ENCODE measurements around the gene EYA3. TPM values are rescaled to one million over a fixed set of nuclear protein-coding genes. Genes with fewer than 3 reads are reported as not detected.
A peak's percentile ranks its signal among the peaks of the same experiment; 100 is the strongest.

The EYA3 gene
- total and polyA plus RNA-seq, 10 of the 15 experiments (the other 5 are each of a cell fraction or from before 2014, with no cell fraction given) = 13.0 to 46.6 (median 23.4) TPM

DNA sequence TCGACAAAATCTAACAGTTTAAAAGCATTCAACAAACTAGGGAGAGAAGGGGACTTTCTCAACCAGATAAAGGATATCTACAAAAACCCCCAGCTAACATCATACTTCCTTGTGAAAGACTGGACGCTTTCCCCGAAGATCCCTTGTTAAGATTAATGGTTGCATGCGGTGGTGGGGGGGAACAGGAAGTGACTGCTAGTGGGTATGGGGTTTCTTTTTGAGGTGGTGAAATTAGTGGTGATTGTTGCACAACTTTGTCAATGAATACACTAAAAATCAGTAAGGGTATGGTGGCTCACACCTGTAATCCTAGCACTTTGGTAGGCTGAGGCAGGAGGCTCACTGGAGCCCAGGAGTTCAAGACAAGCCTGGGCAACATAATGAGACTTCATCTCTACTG lies 26.9 kb upstream of the EYA3 start:
- SMC1A ChIA-PET (ENCODE audit: uncharacterized antibody, unreplicated experiment) = interaction anchor here (0.7 to 4.6 kb wide), 13 partner anchors 11 to 884 kb away, joined by 3 to 43 read pairs (median 6); partner anchors contain the start of gene EYA3
- DNase-seq (ENCODE audit: low read depth, low spot score) (peak; percentile 66), ATAC-seq (peak; percentile 67), FAIRE-seq (peak; percentile 86)
- BruUV-seq (replicated peaks) = no TSS peak
- POLR2A ChIA-PET = interaction anchor here (0.5 to 2.6 kb wide), 10 partner anchors 17 to 228 kb away, joined by 3 to 10 read pairs (median 6); no protein-coding TSS in a partner anchor
- Histone ChIP-seq H3K4me2 (ENCODE audit: control insufficient read depth, insufficient read depth) (peak overlapping the region; percentile 47; the same call in 1 of the 2 replicates), H3K4me3 (no peak overlapping the region), H2AFZ (ENCODE audit: control insufficient read depth, low read depth, low read length) (peak overlapping the region; percentile 62), H3K27ac (ENCODE audit: control insufficient read depth, insufficient read depth) (peak overlapping the region; percentile 46; the same call in 1 of the 2 replicates), H3K27me3 (replicated peaks in 1 of 2; ENCODE audit: control insufficient read depth in 2 of 2, insufficient read depth in 2 of 2, low read length in 1 of 2) (no peaks in the 10 kb centered on the region), H3K9me3 (replicated peaks; ENCODE audit: control insufficient read depth, insufficient read depth, low read length) (no peaks in the 10 kb centered on the region), H3K9ac (ENCODE audit: control insufficient read depth, insufficient read depth, low read length) (no peak overlapping the region), H4K20me1 (ENCODE audit: control insufficient read depth, insufficient read depth) (no peaks in the 10 kb centered on the region), H3K79me2 (ENCODE audit: control insufficient read depth, insufficient read depth, low read length) (no peaks in the 10 kb centered on the region), H3K4me1 (ENCODE audit: control insufficient read depth, insufficient read depth, low read length) (peaks cover 43% of the 10 kb centered on the region), H3K36me3 (ENCODE audit: control insufficient read depth in 2 of 2, insufficient read depth in 2 of 2, low read length in 1 of 2) (no peaks in the 10 kb centered on the region)
- RAD21 ChIA-PET (ENCODE audit: unreplicated experiment) = interaction anchor here (0.8 to 11.7 kb wide), 12 partner anchors 11 to 131 kb away, joined by 3 to 113 read pairs (median 4); partner anchors contain the start of gene EYA3
- in situ Hi-C loops (cut with MboI) = no loop called here
- CTCF ChIA-PET = interaction anchor here (0.7 to 6.9 kb wide), 6 partner anchors 11 to 175 kb away, joined by 3 to 57 read pairs (median 4); no protein-coding TSS in a partner anchor
- 0% methylated on average over 4 of the region's 4 CpGs for whole genome bisulfite sequencing (ENCODE audit: insufficient coverage, insufficient replicate concordance, low lambda C conversion rate, missing lambda C conversion rate)
- intact Hi-C loops (cut with micrococcal nuclease; ENCODE audit: unreplicated experiment) = loop anchor here (2.0 kb wide), 1 partner anchor 58 kb away; no protein-coding TSS in a partner anchor
- TF ChIP-seq KLF5 (IDR thresholded peaks at IDR 0.05; ENCODE audit: partially characterized antibody) (no peak), HDGF (IDR thresholded peaks at IDR 0.05) (no peak), RAD21 (IDR thresholded peaks at IDR 0.05; ENCODE audit: insufficient read depth, low read depth, low read length) (no peak), MTA3 (IDR thresholded peaks at IDR 0.05; ENCODE audit: borderline replicate concordance, low read length) (no peak), MEF2A (IDR thresholded peaks at IDR 0.05; ENCODE audit: insufficient read depth, low read depth, low read length) (0 out of 2 replicates have a peak, but pooled peaks have one; percentile 20), MAX (IDR thresholded peaks at IDR 0.05; ENCODE audit: low read depth, low read length) (no peak), SMARCA5 (IDR thresholded peaks at IDR 0.05) (no peak), BRCA1 (IDR thresholded peaks at IDR 0.05; ENCODE audit: low read depth, low read length) (no peak), CEBPZ (IDR thresholded peaks at IDR 0.05; ENCODE audit: low read depth, low read length) (no peak), RFX5 (IDR thresholded peaks at IDR 0.05; ENCODE audit: low read depth, low read length) (no peak), NBN (IDR thresholded peaks at IDR 0.05) (0 out of 2 replicates have a peak, but pooled peaks have one; percentile 12), ZNF207 (IDR thresholded peaks at IDR 0.05; ENCODE audit: borderline replicate concordance) (no peak), ZNF274 (IDR thresholded peaks at IDR 0.05; ENCODE audit: insufficient read depth, insufficient read length) (no peak), CREM (IDR thresholded peaks at IDR 0.05; ENCODE audit: low read depth) (no peak), JUND (IDR thresholded peaks at IDR 0.05; ENCODE audit: low read depth, low read length) (no peak), MXI1 (IDR thresholded peaks at IDR 0.05; ENCODE audit: low read depth, low read length) (no peak)
- TF ChIP-seq, protein P1, sequence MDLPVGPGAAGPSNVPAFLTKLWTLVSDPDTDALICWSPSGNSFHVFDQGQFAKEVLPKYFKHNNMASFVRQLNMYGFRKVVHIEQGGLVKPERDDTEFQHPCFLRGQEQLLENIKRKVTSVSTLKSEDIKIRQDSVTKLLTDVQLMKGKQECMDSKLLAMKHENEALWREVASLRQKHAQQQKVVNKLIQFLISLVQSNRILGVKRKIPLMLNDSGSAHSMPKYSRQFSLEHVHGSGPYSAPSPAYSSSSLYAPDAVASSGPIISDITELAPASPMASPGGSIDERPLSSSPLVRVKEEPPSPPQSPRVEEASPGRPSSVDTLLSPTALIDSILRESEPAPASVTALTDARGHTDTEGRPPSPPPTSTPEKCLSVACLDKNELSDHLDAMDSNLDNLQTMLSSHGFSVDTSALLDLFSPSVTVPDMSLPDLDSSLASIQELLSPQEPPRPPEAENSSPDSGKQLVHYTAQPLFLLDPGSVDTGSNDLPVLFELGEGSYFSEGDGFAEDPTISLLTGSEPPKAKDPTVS (IDR thresholded peaks at IDR 0.05; ENCODE audit: low read depth, low read length) = no peak
- TF ChIP-seq, protein P2, sequence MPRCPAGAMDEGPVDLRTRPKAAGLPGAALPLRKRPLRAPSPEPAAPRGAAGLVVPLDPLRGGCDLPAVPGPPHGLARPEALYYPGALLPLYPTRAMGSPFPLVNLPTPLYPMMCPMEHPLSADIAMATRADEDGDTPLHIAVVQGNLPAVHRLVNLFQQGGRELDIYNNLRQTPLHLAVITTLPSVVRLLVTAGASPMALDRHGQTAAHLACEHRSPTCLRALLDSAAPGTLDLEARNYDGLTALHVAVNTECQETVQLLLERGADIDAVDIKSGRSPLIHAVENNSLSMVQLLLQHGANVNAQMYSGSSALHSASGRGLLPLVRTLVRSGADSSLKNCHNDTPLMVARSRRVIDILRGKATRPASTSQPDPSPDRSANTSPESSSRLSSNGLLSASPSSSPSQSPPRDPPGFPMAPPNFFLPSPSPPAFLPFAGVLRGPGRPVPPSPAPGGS (IDR thresholded peaks at IDR 0.05; ENCODE audit: borderline replicate concordance, insufficient read depth, low read depth, low read length, poor library complexity, severe bottlenecking) = no peak
